HEK293T (cell line): ENCODE results near the gene LSM2.
"Not testable (repeated sequence)": the region's sequence is repeated elsewhere in the genome, so short reads cannot be mapped to it uniquely, and the experiment has no call there.

Experiments
- CTCF ChIA-PET: fragments of 350-600 bp; formaldehyde crosslinking; extraction: SDS; loops from one replicate; lab custom pipeline; 2021; ENCODE audit warnings: antibody characterized with exemption, inconsistent platforms; lab: Yijun Ruan, JAX
- POLR2A ChIA-PET: fragments of 350-600 bp; formaldehyde crosslinking; extraction: SDS; loops from one replicate; lab custom pipeline; 2020; ENCODE audit warnings: antibody characterized with exemption, inconsistent platforms; lab: Yijun Ruan, JAX
- DNase-seq: peaks from one replicate; pipeline ENCODE4 v3.0.0; 2012; ENCODE audit warnings: mixed read lengths; ENCODE audit errors: extremely low spot score
- ARNT ChIP-seq: fragments of 450-650 bp; IDR thresholded peaks from 2 replicates; pipeline ENCODE4 v1.6.1; 2017; ENCODE audit warnings: mild to moderate bottlenecking
- BHLHE40 ChIP-seq: fragments of 450-650 bp; IDR thresholded peaks from 2 replicates; pipeline ENCODE4 v1.6.1; 2016; ENCODE audit warnings: mild to moderate bottlenecking, moderate library complexity, borderline replicate concordance
- CTBP1 ChIP-seq: fragments of 450-650 bp; IDR thresholded peaks from 2 replicates; pipeline ENCODE4 v1.6.1; 2016; ENCODE audit warnings: borderline replicate concordance
- ELF4 ChIP-seq: fragments of 450-650 bp; IDR thresholded peaks from 2 replicates; pipeline ENCODE4 v1.6.1; 2017; ENCODE audit warnings: antibody characterized with exemption
- FOXA1 ChIP-seq: fragments of 450-650 bp; IDR thresholded peaks from 2 replicates; pipeline ENCODE4 v1.6.1; 2016; ENCODE audit warnings: mild to moderate bottlenecking
- FOXK2 ChIP-seq: fragments of 450-650 bp; IDR thresholded peaks from 2 replicates; pipeline ENCODE4 v1.6.1; 2016; ENCODE audit warnings: mild to moderate bottlenecking
- FOXM1 ChIP-seq: fragments of 450-650 bp; IDR thresholded peaks from 2 replicates; pipeline ENCODE4 v1.6.1; 2017; ENCODE audit warnings: mild to moderate bottlenecking, borderline replicate concordance
- HDGF ChIP-seq: fragments of 450-650 bp; IDR thresholded peaks from 2 replicates; pipeline ENCODE4 v1.6.1; 2017; ENCODE audit warnings: antibody characterized with exemption, borderline replicate concordance
- L3MBTL2 ChIP-seq: fragments of 450-650 bp; conservative IDR thresholded peaks from 2 replicates; pipeline ENCODE4 v1.6.1; 2016; ENCODE audit warnings: mild to moderate bottlenecking
- LEF1 ChIP-seq: fragments of 450-650 bp; IDR thresholded peaks from 2 replicates; pipeline ENCODE4 v1.6.1; 2017; ENCODE audit warnings: mild to moderate bottlenecking, borderline replicate concordance
- NFRKB ChIP-seq: fragments of 450-650 bp; IDR thresholded peaks from 2 replicates; pipeline ENCODE4 v1.6.1; 2016; ENCODE audit warnings: mild to moderate bottlenecking, moderate library complexity
- SP1 ChIP-seq: fragments of 450-650 bp; IDR thresholded peaks from 2 replicates; pipeline ENCODE4 v1.6.1; 2017
- SUZ12 ChIP-seq: fragments of 450-650 bp; IDR thresholded peaks from 2 replicates; pipeline ENCODE4 v1.6.1; 2016; ENCODE audit warnings: mild to moderate bottlenecking
- TARDBP ChIP-seq: fragments of 450-650 bp; IDR thresholded peaks from 2 replicates; pipeline ENCODE4 v1.6.1; 2016
- ZNF384 ChIP-seq: fragments of 450-650 bp; IDR thresholded peaks from 2 replicates; pipeline ENCODE4 v1.6.1; 2016
- TF ChIP-seq, protein P1 (sequence below): fragments of 450-650 bp; IDR thresholded peaks from 2 replicates; pipeline ENCODE4 v1.6.1; 2016

The LSM2 gene

DNA sequence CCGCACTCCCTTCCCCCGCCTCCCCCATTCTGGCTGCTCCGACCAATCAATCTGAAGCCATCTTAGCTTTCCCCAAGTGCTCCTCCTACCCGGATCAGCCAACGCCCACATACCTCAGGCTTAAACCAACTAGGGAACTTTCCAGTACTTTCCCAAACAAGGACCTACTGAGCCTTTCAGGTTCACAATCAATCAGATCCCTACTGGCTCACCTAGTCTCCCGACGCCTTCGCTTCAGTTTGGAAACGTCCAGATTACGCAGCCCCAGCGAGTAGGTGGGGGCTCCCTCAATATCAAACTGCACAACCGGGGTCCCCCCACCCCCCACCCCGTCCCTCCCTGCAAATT lies 7.9 kb upstream of the LSM2 start:
- TF ChIP-seq L3MBTL2 (no peak), HDGF (no peak), FOXK2 (no peak), TARDBP (no peak), NFRKB (no peak), LEF1 (no peak), FOXM1 (no peak), FOXA1 (no peak), SP1 (no peak), ELF4 (no peak), BHLHE40 (no peak), ARNT (no peak), SUZ12 (no peak), ZNF384 (no peak), CTBP1 (no peak)
- TF ChIP-seq, protein P1, sequence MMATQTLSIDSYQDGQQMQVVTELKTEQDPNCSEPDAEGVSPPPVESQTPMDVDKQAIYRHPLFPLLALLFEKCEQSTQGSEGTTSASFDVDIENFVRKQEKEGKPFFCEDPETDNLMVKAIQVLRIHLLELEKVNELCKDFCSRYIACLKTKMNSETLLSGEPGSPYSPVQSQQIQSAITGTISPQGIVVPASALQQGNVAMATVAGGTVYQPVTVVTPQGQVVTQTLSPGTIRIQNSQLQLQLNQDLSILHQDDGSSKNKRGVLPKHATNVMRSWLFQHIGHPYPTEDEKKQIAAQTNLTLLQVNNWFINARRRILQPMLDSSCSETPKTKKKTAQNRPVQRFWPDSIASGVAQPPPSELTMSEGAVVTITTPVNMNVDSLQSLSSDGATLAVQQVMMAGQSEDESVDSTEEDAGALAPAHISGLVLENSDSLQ, result no peak
- POLR2A ChIA-PET, result interaction anchor here (0.5 to 4.4 kb wide), 43 partner anchors 8 to 1157 kb away, joined by 3 to 104 read pairs (median 5); partner anchors contain the start of genes C6orf47, CLIC1, DDX39B and EHMT2
- CTCF ChIA-PET, result interaction anchor here (0.6 to 1.9 kb wide), 2 partner anchors 23 to 1086 kb away, joined by 3 to 5 read pairs; no protein-coding TSS in a partner anchor
- DNase-seq, result no peak

DNA sequence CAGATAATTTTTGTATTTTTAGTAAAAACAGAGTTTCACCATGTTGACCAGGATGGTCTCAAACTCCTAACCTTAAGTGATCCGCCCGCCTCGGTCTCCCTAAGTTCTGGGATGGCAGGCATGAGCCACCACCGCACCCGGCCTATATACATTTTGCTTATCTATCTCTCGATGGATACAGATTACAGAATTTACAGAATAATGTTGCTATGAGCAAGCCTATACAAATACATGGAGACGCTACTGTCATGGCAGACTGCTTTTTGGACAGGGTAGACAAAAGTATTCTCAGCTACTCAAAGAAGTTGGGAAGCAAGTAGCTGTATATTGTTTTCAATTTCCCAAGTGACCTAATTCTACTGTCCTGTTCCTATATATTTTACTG lies 6.7 kb upstream of the LSM2 start:
- no peak for TF ChIP-seq BHLHE40
- TF ChIP-seq FOXA1, result no peak
- no peak for TF ChIP-seq ELF4
- no peak for TF ChIP-seq HDGF
- TF ChIP-seq ARNT, result no peak
- TF ChIP-seq ZNF384, result no peak
- TF ChIP-seq TARDBP, result no peak
- no peak for TF ChIP-seq L3MBTL2
- TF ChIP-seq LEF1, result no peak
- TF ChIP-seq FOXK2, result no peak
- no peak for TF ChIP-seq SP1
- no peak for TF ChIP-seq NFRKB
- no peak for TF ChIP-seq SUZ12
- TF ChIP-seq FOXM1, result no peak
- no peak for TF ChIP-seq CTBP1
- TF ChIP-seq, protein P1, result no peak
- DNase-seq, result no peak
- ChIA-PET CTCF (interaction anchor here (0.6 to 1.9 kb wide), 3 partner anchors 22 to 315 kb away, joined by 3 to 7 read pairs (median 5); partner anchors contain the start of gene ATF6B), POLR2A (interaction anchor here (0.9 to 4.4 kb wide), 13 partner anchors 8 to 1158 kb away, joined by 3 to 104 read pairs (median 8); partner anchors contain the start of genes HSPA1B and VARS1)

- POLR2A ChIA-PET, result interaction anchor here (1.8 to 4.4 kb wide), 2 partner anchors 15 to 16 kb away, joined by 8 to 104 read pairs; partner anchors contain the start of genes HSPA1B and VARS1
- CTCF ChIA-PET, result interaction anchor here (0.7 kb wide), 1 partner anchor 16 kb away, joined by 3 read pairs; the partner anchor contains the start of gene VARS1
- TF ChIP-seq CTBP1 (no peak), SUZ12 (no peak), L3MBTL2 (no peak), ELF4 (no peak), FOXA1 (no peak), FOXK2 (no peak), FOXM1 (no peak), HDGF (no peak), ARNT (no peak), SP1 (no peak), TARDBP (no peak), ZNF384 (no peak), NFRKB (no peak), LEF1 (no peak), BHLHE40 (no peak)
- TF ChIP-seq, protein P1, result no peak
- DNase-seq, result no peak
Measured at GRCh38 chr6:31811645-31812044, 4.9 kb upstream of the LSM2 start.

DNA sequence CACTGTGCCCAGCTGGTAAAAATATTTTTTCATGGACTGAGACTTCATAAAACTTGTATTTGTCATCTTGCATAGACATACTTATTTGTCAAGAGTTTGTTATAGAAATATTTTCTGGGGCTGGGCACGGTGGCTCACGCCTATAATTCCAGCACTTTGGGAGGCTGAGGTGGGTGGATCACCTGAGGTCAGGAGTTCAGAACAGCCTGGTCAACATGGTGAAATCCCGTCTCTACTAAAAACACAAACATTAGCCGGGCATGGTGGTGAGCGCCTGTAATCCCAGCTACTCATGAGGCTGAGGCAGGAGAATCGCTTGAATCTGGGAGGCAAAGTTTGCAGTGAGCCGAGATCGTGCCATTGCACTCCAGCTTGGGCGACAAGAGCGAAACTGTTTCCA lies 1.8 kb upstream of the LSM2 start:
- CTCF ChIA-PET, result interaction anchor here (2.9 kb wide), 1 partner anchor 13 kb away, joined by 11 read pairs; the partner anchor contains the start of gene VARS1
- not testable (repeated sequence) for DNase-seq
- POLR2A ChIA-PET, result interaction anchor here (2.9 to 4.7 kb wide), 4 partner anchors 12 to 25 kb away, joined by 16 to 77 read pairs (median 40); partner anchors contain the start of genes HSPA1B and VARS1

- ChIA-PET CTCF (interaction anchor here (0.9 to 2.9 kb wide), 5 partner anchors 10 to 76 kb away, joined by 3 to 15 read pairs (median 6); partner anchors contain the start of gene VARS1), POLR2A (interaction anchor here (0.8 to 4.7 kb wide), 19 partner anchors 8 to 154 kb away, joined by 3 to 77 read pairs (median 7); partner anchors contain the start of genes C6orf47, GPANK1, HSPA1A and HSPA1B)
- no peak for TF ChIP-seq FOXK2
- DNase-seq, result no peak
Measured at GRCh38 chr6:31805939-31806469, 762 bp downstream of the LSM2 start.

DNA sequence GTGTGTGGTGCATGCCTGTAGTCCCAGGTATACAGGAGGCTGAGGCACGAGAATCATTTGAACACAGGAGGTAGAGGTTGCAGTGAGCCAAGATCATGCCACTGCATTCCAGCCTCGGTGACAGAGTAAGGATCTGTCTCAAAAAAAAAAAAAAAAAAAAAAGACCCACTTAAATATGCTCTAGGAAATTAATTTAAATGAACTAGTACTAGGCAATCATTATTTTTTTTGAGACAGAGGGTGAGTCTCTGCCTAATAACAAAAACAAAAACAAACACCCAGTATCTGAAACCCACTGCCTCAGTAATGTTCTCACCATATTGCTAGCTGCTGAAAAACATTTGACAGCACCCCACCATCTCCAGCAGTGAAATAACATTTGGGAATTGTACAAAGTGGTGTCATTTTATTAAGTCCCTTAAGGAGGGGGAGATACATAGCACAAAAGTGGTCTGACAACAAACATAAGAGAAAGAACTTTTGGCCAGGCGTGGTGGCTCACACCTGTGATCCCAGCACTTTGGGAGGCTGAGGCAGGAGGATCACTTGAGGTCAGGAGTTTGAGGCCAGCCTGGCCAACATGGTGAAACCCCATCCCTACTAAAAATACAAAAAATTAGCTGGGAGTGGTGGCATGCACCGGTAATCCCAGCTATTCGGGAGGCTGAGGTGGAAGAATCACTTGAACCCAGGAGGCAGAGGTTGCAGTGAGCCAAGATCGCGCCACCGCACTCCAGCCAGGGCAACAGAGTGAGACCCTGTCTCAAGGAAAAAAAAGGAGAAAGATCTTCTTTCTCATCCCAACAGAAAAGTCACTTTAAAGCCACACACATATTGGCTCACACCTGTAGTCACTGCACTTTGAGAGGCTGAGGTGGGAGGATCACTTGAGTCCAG lies 5.5 kb downstream of the LSM2 start:
- CTCF ChIA-PET, DNase-seq: not testable (repeated sequence)
- POLR2A ChIA-PET, result interaction anchor here (1.5 kb wide), 1 partner anchor 14 kb away, joined by 5 read pairs; the partner anchor contains the start of genes HSPA1A and HSPA1L
